CD4-positive, alpha-beta T cell treated with Interleukin-1 beta for 1 hour (primary cell): ENCODE measurements around the gene RNF149.
"Not testable (repeated sequence)": the region's sequence is repeated elsewhere in the genome, so short reads cannot be mapped to it uniquely, and the experiment has no call there.

Source experiments
- DNase-seq, 2 donors: peaks; one replicate each; pipeline ENCODE4 v3.0.0-alpha.2; 2020 to 2022

Gene RNF149

GRCh38 chr2:101308432-101309210, at the start of gene RNF149:
RNF149 (minus strand) TSS chr2:101308701; CDS start chr2:101308588, 113 bp downstream.
- peak; percentile 92 to 93 for DNase-seq

DNA sequence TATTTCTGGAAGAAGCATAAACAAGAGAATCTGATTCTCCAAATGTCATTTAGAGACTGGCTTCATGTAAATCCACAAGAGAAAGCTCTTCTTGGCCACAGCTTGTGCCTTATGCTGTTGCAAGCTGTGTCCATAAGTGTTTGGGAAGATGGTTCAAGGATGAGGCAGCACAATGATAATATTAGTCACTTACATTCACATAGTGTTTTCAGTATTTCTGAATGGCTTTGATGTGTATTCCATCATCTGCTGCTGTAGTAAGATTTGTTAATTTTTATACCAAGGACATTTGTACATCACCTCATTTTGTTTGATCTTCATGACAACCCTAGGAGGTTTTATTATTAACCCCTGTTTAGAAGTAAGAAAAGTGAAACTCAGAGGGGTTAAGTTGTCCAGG, 48.9 kb upstream of the RNF149 start:
- DNase-seq = no peak

GRCh38 chr2:101356521-101356920, 48.0 kb upstream of the RNF149 start:
- no peak for DNase-seq

DNA sequence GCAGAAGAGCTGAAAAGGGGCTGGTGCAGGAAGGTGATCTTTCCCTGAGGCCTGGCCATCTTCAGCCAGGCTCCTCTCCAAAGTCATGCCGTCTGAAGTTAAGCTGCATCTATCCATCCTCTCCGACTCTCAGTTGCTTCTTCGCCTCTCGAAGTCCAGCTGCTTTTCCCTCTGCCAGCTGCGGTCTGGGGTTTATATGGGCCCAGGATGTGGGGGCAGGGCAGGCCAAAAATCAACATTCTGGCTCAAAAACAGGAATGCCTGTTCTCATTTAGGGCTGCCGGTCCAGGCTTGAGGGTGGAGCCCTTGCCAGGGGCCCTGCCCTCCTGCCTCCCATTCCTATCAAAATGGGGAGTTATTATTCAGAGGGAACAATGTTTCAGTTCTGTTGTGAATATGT, 47.6 kb upstream of the RNF149 start:
- no peak for DNase-seq

- no peak for DNase-seq
These were observed 47.0 kb upstream of the RNF149 start for GRCh38 chr2:101355401-101356054.

GRCh38 chr2:101354420-101355311, 46.2 kb upstream of the RNF149 start:
- DNase-seq = no peak

DNA sequence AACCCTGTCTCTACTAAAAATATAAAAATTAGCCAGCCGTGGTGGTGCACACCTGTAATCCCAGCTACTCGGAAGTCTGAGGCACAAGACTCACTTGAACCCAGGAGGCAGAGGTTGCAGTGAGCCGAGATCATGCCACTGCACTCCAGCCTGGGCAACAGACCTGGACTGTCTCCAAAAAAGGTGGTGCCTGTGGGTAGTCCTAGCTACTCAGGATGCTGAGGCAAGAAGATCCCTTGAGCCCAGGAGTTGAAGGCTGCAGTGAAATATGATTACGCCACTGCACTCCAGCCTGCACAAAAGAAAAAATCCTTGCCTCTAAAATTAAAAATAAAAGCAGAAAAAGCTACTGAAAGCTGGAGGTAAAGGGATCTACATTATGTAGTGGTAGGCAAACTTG, 44.1 kb upstream of the RNF149 start:
- DNase-seq = not testable (repeated sequence)

GRCh38 chr2:101351207-101351606, 42.7 kb upstream of the RNF149 start:
- no peak for DNase-seq

DNA sequence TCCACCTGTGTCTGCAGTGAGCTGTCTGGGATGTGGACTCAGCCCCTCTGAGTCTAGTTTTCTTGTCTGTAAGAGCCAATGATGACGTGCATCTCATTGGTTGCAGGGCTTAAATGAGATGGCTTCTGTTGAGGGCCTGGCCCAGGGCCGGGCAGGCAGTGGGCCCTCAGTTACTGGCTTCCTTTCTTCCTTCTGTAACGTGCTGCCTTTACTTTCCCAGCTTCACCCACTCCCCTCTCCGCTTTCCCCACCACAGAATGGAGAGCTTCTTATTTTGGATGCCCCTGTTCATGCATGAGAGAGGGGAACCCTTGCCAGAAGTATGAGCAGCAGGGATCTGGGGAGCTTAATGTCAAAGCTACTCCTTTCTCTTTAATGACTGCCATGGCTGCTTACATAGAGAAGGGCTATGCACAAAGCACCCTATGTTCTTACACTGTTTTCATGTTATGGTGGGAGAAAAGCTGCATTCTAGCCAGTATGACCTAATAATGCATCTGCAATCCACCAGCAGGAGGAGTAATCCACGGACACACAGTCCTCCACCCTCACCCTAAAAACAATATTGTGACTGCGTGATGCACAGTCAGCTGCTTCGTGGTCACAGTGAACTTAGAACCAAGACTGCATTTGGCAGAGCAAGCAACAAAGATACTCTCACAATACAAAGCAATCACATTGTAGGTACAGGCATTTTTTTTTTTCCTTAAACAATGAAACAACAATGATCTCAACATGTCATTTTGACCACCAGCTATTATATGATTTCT, 41.6 kb upstream of the RNF149 start:
- peak; percentile 14 to 30 for DNase-seq

- no peak for DNase-seq
These were observed 40.4 kb upstream of the RNF149 start for GRCh38 chr2:101348883-101349282.

GRCh38 chr2:101346909-101347308, 38.4 kb upstream of the RNF149 start:
- DNase-seq = no peak

DNA sequence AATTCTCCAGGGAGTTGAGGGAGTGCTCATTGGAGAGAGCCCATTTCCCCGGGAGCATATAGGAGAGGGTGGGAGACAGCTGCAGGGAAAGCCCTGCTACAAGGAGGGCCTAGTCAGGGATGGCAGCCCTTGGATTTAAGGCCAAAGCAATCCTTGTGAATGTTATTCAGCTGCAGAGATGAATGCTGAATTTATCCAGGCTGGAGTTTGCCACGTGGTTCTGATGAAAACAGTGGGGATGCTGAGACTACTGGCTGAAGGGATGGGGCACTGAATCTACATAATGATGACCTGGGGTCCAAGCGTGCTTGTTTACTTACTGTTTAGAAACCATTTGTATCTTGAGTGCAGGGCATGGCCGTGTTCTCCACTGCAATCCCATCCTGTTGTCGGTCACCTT, 35.6 kb upstream of the RNF149 start:
- DNase-seq = no peak

- DNase-seq = no peak
These were observed 34.1 kb upstream of the RNF149 start for GRCh38 chr2:101342625-101343008.

GRCh38 chr2:101341901-101342624, 33.6 kb upstream of the RNF149 start:
- peak; percentile 60 to 71 for DNase-seq

GRCh38 chr2:101341421-101341820, 32.9 kb upstream of the RNF149 start:
- peak; percentile 13 to 41 for DNase-seq

- DNase-seq = no peak
These were observed 31.6 kb upstream of the RNF149 start for GRCh38 chr2:101340141-101340551.

DNA sequence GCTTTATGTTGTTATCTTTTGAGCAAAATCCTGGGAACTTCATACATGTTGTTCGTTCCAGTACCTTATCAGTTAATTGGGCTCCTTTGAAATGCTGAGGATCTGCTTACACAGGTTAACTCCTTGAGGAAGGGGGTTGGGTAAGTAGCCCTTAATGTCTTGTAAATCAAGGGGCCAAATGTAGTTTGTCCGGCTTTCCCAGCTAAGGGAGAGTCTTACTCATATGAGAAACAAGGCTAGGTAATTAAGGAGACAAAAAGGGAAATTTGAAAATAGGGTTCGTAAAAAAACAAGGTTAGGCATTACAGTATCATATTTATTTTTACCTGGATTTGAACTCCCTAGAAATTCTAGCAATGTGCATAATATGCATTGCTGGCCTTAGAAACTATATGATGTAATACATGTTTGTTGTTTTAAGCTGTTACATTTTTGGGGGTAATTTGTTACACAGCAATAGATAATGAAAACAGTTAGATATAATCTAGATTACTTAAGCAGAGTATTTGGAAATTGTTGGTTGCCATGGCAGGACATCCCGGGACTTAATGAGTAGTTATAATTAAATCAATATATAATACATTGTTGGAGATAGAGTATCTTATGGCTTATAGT, 30.9 kb upstream of the RNF149 start:
- no peak for DNase-seq

- no peak for DNase-seq
These were observed 29.4 kb upstream of the RNF149 start for GRCh38 chr2:101337877-101338276.

GRCh38 chr2:101332885-101333766, 24.6 kb upstream of the RNF149 start:
- DNase-seq = no peak

DNA sequence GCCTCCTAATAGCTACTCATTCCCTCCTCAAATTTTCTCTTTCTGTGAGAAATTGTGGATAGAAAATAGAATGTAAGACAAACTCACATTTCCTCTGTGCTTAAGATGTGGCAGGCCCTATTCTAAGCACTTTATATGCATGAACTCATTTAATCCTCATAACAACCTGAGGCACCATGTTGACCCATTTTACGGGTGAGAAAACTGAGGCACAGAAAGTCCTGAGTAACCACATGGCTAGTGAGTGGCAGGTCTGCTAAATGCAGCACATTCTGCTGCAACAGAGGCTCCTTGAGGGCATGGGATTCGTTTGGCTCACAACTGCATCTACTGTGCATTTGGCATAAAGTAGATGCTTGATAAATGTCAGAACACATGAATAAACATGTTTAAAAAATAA, 22.7 kb upstream of the RNF149 start:
- no peak for DNase-seq
